GM12872 (cell line): ENCODE data around the gene PNMA1.

Experiments used
- TF ChIP-seq, protein P1 (sequence below): IDR thresholded peaks from 3 replicates; pipeline ENCODE4 v1.5.1; 2011; ENCODE audit warnings: low read depth, mild to moderate bottlenecking, low read length, moderate library complexity; ENCODE audit not compliant: insufficient read depth

The PNMA1 gene

DNA sequence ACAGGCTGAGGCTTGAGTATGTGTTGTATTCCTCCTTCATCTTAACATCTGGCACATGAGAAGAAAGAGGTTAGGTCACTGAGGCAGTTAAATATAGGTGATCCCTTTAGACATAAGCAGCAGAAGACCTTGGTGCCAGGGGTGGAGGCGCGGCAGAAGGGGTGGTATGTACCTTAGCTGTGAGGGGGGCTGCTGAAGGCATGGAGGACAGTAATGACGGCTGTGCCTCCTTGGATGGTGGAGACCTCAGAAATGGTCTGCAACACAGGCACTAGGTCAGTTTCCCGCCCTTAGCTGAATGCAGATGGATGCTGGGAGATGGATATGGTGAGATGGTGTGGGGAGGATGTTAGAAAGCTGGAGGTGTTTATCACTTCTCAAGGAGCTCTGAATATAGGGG, 1.5 kb upstream of the PNMA1 start:
- TF ChIP-seq, protein P1, sequence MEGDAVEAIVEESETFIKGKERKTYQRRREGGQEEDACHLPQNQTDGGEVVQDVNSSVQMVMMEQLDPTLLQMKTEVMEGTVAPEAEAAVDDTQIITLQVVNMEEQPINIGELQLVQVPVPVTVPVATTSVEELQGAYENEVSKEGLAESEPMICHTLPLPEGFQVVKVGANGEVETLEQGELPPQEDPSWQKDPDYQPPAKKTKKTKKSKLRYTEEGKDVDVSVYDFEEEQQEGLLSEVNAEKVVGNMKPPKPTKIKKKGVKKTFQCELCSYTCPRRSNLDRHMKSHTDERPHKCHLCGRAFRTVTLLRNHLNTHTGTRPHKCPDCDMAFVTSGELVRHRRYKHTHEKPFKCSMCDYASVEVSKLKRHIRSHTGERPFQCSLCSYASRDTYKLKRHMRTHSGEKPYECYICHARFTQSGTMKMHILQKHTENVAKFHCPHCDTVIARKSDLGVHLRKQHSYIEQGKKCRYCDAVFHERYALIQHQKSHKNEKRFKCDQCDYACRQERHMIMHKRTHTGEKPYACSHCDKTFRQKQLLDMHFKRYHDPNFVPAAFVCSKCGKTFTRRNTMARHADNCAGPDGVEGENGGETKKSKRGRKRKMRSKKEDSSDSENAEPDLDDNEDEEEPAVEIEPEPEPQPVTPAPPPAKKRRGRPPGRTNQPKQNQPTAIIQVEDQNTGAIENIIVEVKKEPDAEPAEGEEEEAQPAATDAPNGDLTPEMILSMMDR, result no peak

DNA sequence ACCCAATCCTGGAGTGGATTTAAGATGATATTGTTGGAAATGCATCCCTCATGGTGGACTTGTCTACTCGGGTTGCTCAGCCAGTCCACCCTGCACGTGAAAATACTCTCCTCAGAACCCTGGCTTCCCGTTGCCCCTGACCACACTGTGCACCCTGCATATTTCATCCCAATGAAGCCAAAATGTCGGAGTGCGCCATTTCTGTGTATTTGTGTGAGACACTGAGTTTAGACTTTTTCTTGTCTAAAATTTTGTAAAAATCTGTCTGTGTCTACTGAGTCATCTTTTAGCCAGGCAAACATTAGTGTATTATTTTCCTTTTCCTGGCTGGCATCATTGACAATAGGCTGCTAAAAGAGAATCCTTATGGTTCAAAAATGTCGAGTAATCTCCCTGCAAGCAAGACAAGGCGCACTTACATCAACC, 485 bp upstream of the PNMA1 start:
- TF ChIP-seq, protein P1, result no peak

DNA sequence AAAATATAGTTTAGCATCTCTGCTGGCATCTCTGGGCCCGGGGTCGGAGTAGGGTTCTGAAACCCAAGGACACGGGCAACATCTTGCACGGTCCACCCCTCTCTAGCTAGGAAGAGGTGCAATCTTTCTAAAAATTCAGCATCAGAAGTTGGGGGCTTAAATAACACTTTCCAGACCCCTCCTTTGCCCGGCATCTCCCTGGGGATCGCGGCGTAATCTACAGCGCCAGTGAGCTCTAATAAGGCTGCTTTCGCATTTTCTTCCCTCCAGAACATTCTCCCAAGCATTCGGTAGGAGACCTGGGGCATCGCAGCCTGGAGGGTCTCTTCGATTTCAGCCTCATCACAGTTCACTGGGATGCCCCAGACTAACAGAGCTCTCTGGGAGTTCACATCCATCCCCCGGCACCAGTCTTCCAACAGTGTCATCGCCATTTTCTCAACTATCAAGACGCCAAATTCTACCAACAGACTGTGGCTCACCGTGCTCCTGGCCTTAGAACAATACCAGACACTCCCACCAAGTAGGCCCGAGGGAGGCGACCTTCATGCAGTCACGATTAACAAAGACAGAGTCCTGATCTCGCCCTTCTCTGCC, 880 bp downstream of the PNMA1 start:
- TF ChIP-seq, protein P1, result no peak

DNA sequence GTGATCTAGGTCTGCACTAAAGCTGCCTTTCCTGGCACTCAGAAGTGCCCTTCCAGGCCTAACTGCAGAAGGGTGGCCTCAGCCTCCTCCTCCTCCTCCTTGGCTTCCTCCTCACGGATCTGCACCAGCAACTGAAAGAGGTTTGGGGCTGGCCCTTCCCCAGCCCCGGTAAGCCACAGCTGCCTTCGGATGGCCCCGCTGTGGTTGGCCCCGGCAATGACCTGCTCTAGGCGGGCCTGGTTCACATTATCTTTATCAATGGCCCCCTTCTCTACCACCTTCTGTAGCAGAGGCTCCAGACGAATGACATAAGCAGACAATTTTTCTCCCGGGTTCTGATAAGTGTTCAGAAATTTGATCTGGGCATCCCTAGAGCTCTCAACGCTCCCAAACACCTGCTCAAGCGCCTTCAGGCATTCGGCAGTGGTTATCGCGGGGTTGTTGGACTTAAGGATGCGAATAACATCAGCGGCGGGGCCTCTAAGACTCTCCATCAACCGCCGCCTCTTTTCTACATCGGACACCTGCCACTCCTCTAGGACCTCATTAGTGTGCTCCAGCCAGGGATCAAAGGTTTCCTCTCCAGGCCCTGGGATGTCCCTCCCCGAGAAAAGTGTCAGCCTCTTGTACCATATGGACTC, 1.5 kb downstream of the PNMA1 start:
- TF ChIP-seq, protein P1, result no peak

DNA sequence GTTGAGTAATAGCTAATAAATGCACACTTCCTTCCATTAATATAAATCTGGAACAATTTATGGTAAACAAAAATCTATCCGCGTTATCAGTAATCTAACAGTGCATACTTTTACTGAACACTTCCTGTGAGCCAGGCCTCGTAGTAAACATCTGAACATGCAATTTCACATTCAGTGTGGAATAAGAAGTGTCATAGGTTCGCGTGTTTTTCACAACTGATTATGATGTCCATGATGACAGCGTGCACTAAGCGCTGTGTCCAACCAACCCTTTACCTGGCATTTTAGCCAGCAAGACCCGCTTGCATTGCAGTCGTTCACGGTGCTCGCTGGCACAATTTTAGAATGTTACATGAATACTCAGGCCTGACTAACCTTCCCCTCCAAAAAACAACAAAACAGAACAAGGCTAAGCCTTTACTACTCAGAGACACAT, 2.1 kb downstream of the PNMA1 start:
- TF ChIP-seq, protein P1, result no peak

DNA sequence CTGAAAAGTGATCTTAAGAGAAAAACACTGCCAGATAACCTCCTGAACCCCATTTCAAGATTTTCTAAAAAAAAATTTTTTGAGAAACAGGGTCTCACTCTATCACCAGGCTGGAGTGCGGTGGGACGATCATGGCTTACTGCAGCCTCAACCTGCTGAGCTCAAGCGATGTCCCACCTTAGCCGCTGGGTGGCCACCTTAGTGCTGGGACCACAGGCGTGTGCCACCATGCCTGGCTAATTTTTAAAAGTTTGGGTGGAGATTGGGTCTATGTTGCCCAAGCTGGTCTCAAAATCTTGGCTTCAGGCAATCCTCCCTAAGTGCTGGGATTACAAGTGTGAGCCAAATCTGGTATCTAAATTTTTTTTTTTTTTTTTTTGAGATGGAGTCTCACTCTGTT, 3.4 kb downstream of the PNMA1 start:
- TF ChIP-seq, protein P1, result no peak

DNA sequence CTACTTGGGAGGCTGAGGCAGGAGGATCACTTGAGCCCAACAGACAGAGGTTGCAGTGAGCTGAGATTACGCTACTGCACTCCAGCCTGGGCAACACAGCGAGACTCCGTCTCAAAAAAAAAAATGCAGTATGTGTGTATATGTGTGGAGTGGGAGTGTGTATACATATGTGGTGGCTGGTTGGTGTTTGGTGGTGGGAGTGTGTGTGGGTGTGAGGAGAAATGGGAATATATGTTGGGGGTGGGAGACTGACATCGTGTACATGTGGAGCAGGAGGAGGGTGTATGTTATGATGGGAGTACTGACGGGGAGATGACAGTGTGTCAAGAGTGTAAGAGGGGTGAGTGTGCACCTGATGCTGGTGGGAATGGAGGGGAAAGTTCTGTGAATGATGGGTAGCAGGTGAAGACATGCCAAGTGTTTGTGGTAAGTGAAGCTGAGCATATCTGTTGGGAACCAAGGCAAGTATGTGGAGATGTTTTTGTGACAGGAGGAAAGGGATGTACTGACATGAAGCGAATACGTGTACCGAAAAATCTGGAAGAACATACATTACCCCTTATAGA, 4.2 kb downstream of the PNMA1 start:
- TF ChIP-seq, protein P1, result no peak
